ENCODE measurements around the gene ARGFX. TPM values are rescaled to one million over a fixed set of nuclear protein-coding genes. Genes with fewer than 3 reads are reported as not detected.
"Not testable (repeated sequence)": the region's sequence is repeated elsewhere in the genome, so short reads cannot be mapped to it uniquely, and the experiment has no call there.

ARGFX gene
- total RNA-seq, 1 donor from 2014 or later, result not detected

GRCh38 chr3:121598564-121598963 is 30.8 kb downstream of the ARGFX start:
- Mint-ChIP-seq H3K4me1 (ENCODE audit: low read depth) (peaks cover 1% of the 10 kb centered on the region), H3K9me3 (ENCODE audit: low read depth) (no peaks in the 10 kb centered on the region), H3K36me3 (ENCODE audit: insufficient read depth) (no peaks in the 10 kb centered on the region), H3K4me3 (ENCODE audit: low read depth) (no peak overlapping the region), H3K27ac (no peak overlapping the region), H3K27me3 (peaks cover 2% of the 10 kb centered on the region)
- no peak for DNase-seq (ENCODE audit: low spot score, unreplicated experiment)
- TF ChIP-seq CTCF (IDR thresholded peaks at IDR 0.05; ENCODE audit: unreplicated experiment), result no peak

GRCh38 chr3:121599900-121600299 is 32.2 kb downstream of the ARGFX start:
- not testable (repeated sequence) for H3K36me3 Mint-ChIP-seq (ENCODE audit: insufficient read depth); H3K9me3 Mint-ChIP-seq (ENCODE audit: low read depth); H3K4me1 Mint-ChIP-seq (ENCODE audit: low read depth); H3K27ac Mint-ChIP-seq; DNase-seq (ENCODE audit: low spot score, unreplicated experiment); H3K27me3 Mint-ChIP-seq; H3K4me3 Mint-ChIP-seq (ENCODE audit: low read depth)

GRCh38 chr3:121601212-121601812 is 33.6 kb downstream of the ARGFX start:
- no peaks in the 10 kb centered on the region for H3K27me3 Mint-ChIP-seq
- no peak overlapping the region for H3K4me3 Mint-ChIP-seq (ENCODE audit: low read depth)
- H3K4me1 Mint-ChIP-seq (ENCODE audit: low read depth), result peaks cover 1% of the 10 kb centered on the region
- no peak for TF ChIP-seq CTCF (IDR thresholded peaks at IDR 0.05; ENCODE audit: unreplicated experiment)
- H3K27ac Mint-ChIP-seq, result no peak overlapping the region
- no peak for DNase-seq (ENCODE audit: low spot score, unreplicated experiment)
- H3K9me3 Mint-ChIP-seq (ENCODE audit: low read depth), result no peaks in the 10 kb centered on the region
- H3K36me3 Mint-ChIP-seq (ENCODE audit: insufficient read depth), result no peaks in the 10 kb centered on the region

- Mint-ChIP-seq H3K4me1 (ENCODE audit: low read depth) (peaks cover 6% of the 10 kb centered on the region), H3K27ac (no peak overlapping the region), H3K4me3 (ENCODE audit: low read depth) (no peak overlapping the region), H3K9me3 (ENCODE audit: low read depth) (no peaks in the 10 kb centered on the region), H3K27me3 (no peaks in the 10 kb centered on the region), H3K36me3 (ENCODE audit: insufficient read depth) (no peaks in the 10 kb centered on the region)
- TF ChIP-seq CTCF (IDR thresholded peaks at IDR 0.05; ENCODE audit: unreplicated experiment), result no peak
- DNase-seq (ENCODE audit: low spot score, unreplicated experiment), result no peak
Observed at GRCh38 chr3:121604759-121605158, 37.0 kb downstream of the ARGFX start.

- Mint-ChIP-seq H3K27me3 (no peaks in the 10 kb centered on the region), H3K36me3 (ENCODE audit: insufficient read depth) (no peaks in the 10 kb centered on the region), H3K4me3 (ENCODE audit: low read depth) (no peak overlapping the region), H3K9me3 (ENCODE audit: low read depth) (no peaks in the 10 kb centered on the region), H3K27ac (no peak overlapping the region), H3K4me1 (ENCODE audit: low read depth) (peaks cover 6% of the 10 kb centered on the region)
- DNase-seq (ENCODE audit: low spot score, unreplicated experiment), result no peak
- TF ChIP-seq CTCF (IDR thresholded peaks at IDR 0.05; ENCODE audit: unreplicated experiment), result no peak
Observed at GRCh38 chr3:121606106-121606505, 38.4 kb downstream of the ARGFX start.

Other genes starting within 250 kb of the ARGFX start
- 9.6 and 9.9 TPM in 2 replicates for gene POLQ, start 22.0 kb upstream of the ARGFX start, total RNA-seq
- not detected in 2 replicates for gene FBXO40, start 25.4 kb downstream of the ARGFX start, total RNA-seq
- 0.46 and 0.73 TPM in 2 replicates for gene HCLS1, start 93.0 kb downstream of the ARGFX start, total RNA-seq
- 63.0 and 72.8 TPM in 2 replicates for gene GOLGB1, start 181.8 kb downstream of the ARGFX start, total RNA-seq

All from progenitor cell of endocrine pancreas (in vitro differentiated cells).